T follicular helper cell (primary cell): ENCODE measurements around the gene ACTC1.
"Not testable (repeated sequence)": the region's sequence is repeated elsewhere in the genome, so short reads cannot be mapped to it uniquely, and the experiment has no call there.

Experiments
- DNase-seq: peaks from one replicate; pipeline ENCODE4 v3.0.0-alpha.2; 2020; ENCODE audit warnings: low read depth
- total RNA-seq, 2 experiments: gene quantifications; one replicate each; lab custom pipeline; 2026; lab: John Stamatoyannopoulos, UW

Gene ACTC1
- 0 to 0.06 reads per million in 2 experiments for total RNA-seq

DNA sequence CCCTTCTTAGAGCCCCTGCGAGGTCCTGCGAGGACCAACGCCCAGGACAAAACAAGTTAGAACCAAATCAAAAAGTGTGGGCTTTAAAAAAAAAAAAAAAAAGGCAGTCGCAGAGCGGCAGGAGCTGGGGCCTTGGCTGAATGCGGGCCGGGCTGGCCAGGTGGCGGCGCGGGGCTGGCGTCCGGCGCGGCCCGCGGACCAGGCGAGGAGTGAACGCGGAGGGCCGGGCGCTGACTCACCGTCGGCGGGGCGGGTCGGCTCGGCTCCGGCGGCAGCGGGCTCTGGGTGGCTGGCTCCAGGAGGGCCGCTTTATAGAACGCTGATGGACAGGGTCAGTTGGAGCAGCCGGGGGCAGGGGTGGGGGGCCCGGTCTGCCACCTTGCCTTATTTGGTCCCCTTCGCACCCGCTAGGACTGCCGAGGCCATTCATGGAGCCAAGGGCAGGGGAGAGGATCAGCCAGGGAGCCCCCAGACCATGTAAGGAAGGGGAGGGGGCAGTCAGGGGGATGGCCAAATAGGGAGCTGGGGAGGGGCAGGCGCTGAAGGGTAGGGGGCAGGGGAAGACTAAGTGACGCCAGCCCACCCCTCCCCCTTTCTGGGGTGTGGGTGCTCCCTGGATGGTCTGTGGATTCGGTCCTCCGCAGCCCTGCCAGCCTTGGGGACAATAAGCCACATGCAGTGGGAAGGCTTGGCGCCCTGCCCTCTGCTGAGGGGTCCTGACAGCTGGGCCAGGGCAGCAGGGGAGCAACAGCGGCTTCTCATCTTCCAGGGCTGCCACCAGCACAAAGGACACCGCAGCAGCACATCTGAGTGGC is at the start of gene ACTC1:
ACTC1 (minus strand) TSS at position 283 of the 815 bp plus-strand sequence. CDS start 741 bp downstream, outside the sequence.
- no peak for DNase-seq

DNA sequence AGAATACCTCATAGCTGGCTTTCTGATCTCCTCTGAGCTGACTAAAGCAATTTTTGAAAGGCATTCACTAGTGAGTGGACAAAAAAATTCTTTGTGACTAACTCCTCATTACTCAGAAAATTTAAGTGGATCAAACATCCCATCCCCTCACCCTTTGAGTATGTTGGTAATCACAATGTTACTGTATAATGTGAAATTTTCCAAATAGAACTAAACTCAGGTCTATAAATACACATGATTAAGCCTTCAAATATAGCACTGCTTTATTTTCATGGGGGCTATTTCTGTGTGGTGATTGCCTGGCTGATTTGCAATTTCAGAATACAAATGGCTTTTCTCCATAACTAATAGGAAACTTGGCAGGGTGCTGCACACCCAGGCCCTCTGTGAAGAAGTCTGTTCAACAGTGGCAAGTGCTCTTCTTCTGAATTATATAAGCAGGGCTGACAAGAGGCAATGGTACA is 45.9 kb upstream of the ACTC1 start:
- no peak for DNase-seq

DNA sequence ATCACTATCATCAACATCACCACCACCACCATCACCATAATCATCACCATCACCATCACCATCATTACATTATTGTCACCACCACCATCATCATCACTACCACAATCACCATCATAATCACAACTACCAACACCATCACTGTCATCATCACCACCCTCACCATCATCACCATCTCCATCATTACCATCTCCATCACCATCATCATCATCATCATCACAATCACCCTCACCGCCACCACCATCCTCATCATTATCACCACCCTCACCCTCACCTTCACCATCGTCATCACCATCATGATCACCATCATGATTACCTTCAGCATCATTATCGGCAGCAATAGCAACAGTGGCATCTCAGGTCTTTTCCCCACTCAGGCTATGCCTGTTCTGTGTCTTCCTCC is 42.9 kb upstream of the ACTC1 start:
- no peak for DNase-seq

DNA sequence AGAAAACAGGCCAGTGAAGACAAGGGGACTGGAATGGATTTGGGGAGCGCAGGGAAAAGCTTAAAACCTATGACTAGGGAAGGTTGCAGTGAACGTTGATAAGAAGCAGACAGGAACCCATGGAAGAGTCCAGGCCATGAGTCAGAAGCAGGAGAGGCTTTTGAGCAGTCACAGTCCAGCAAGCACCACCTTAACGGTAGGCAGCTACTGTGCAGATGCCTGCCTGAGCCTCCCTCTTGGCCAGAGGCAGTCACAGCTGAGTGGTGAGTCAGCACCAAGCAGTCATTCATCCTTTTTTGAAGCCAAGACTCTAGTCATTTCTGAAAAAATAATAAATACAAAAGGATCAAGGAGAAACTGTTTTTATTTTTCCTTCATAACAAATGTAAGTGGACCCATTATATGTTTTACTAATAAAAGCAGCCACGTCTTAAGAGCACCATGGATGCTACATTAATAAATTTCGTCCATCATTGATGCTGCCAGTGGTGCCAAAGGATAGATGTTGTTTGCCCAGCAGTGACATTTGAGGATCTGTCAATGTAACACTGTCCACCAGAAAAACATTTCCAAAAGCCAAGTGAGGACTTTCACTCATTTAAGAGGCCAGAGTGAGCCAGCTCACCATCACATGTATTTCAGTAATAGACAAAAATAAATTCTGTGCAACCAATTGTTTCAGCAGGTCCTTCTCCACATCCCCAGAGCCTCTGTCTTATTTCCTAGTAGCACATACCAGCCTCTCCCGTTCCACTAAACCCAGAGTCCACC is 42.1 kb upstream of the ACTC1 start:
- DNase-seq, result no peak

DNA sequence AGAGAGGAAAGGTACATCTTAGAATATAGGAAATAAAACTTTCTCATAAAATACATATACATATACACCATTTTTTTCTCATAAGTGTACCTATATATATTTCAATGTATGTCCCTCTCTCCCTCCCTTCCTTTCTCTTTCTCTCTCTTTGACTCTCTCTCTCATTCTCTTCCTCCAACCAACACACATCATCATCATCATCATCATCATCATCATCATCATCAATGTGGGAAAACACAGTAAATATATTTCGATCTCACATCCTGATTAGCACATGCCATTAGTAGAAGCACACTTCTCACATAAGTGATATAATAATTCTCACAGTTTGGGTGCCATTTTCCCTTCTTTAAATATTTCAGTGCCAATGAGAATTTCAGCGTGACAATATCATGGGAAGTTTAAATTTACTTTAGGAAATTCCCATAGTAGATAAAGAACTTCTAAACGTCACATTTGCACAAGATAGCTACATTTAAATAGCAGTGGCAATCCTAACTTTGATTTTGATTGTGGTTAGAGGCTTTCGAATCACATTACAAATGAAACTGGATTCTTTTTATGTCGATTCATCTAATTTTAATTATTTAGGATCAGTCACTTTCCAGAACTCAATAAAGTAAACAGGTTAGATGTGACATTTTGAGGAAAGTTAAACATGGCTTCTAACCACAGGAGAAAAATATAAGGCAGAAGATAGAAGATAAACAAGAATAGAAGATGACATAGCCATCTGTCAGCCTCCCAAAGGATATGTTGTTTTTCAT is 33.0 kb upstream of the ACTC1 start:
- no peak for DNase-seq

DNA sequence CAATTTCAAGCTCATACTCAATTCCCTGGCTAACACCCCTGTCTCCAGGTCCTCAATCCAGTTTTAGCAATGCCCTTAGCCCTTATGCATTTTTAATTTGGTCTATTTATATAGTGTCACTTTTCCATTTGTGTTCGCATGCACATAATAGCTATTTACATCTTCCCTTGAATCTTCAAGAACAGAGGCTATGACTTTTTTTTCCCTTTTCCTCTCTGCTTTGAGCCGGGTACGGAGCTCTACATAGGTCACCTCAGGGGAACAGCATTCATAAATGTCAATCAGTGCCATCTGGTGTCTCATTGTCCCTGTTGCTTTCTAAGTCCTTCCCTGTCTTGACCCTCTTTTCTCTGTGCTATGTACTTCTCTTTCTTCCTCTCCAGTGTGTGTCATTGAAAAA is 26.5 kb upstream of the ACTC1 start:
- no peak for DNase-seq

DNA sequence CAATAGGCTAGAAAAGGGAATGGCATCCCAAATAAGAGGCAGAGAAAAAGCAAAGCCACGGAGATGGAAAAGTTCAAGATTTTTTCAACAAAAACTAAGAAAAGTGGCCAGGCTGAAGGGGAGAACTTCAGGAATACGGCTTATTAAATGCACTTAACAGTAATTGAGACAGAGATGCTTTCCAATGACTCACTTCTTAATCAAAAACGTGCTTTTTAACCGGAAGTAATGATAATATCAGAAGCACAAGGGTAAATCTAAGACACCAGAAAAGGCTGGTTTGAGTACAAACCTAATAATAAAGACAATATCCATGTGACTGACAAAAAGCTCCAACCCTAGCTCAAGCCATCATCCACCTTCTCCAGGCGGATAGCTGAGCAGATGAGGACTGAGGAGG is 24.8 kb upstream of the ACTC1 start:
- DNase-seq, result no peak

DNA sequence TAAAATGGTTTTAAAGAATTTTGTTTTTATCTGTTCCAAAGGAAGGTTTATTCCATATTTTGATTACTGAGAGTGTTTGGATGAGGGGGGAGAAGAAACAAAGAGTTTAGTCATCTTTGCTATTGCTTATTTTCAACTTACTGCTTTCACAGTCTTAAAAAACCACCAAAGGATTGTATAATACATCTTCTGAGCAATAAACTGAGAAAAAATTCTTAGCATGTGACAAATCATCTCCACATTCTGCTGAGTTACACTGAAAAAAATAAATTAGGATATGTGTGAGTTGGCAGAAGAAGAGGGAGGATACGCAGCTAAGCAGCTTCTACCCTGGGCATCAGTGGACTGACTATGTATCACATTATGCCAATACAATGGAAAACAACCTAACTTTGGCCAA is 23.2 kb upstream of the ACTC1 start:
- DNase-seq, result no peak

DNA sequence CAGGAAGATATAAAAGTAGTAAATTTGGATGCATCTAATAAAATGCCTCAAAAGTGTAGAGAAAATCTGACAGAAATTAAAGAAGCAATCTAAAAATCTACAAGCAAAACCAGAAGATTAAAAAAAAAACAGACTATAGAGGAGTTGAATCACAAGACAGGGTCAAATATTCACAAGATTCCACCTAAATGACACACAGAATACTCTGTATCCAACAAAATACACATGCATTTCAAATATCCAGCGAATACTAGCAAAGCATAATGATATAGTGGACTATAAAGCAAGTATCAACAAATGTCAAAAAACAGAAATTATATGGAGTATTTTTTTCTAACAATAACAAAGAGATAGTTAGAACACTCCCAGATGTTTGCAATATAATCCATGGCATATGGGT is 20.5 kb upstream of the ACTC1 start:
- DNase-seq, result no peak

DNA sequence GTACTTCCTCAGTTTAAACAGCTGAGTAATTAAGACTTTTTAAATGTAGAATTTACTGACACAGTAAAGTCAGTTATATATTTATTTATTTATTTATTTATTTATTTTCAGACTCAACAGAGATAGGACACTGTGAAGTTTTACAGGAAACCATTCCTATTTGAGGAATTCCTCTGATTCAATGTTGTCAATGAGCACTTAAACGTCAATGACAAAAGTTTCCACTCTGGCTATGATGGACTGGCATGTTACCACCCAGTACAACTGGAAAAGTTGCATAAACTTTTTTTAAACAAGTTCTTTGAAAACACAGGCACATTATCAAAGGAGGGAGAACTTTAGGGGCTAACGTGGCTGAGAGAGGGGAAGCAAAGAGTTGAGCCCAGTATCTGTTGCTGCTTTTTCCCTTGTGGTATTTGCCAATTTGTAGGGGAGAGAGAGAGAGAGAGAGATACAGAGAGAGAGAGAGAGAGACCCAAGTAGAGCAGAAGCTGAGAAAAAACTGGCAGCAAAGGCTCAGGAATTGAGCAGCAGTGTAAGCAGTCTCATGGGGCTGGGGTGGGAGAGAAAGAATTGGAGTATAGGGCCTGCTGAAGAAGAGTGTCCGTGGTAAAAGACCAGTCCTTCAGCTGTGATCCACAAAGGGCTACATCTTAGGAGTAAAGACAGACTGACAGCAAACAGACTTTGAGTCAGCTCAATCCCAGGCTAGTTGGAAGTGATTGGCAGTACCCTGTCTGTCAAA is 18.3 kb upstream of the ACTC1 start:
- no peak for DNase-seq

DNA sequence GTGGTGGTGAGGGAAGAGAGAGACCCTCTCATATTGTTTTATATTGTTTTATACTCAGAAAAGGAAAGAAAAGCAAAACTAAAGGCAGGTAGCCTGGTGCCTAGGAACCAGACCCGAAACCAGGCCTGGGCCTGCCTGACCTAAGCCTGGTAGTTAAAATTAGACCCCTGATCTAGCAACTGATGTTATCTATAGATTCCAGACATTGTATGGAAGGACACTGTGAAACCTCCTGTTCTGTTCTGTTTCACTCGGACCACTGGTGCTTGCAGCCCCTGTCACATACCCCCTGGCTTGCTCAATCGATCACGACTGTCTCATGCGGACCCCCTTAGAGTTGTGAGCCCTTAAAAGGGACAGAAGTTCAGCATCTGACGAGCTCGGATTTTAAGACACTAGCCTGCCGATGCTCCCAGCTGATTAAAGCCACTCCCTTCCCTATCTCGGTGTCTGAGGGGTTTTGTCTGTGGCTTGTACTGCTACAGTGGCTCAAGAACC is 17.6 kb upstream of the ACTC1 start:
- DNase-seq, result not testable (repeated sequence)

DNA sequence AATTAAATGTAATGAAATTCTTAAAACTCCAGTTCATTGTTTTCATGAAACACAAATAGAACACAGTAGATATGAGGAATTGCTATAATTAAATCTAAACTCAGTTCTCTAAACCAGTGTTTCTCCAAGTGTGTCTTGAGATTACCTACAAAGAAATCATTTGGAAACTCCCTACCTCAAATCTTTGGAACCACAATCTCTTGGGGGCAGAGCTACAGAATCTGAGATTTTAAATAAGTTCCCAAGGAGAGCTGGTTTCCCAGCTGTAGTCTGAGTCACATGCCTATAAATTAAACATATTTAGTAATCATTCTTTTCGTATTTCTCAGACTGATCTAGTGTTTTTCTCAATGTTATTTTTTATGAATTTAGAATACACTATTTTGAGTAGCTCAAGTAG is 17.0 kb upstream of the ACTC1 start:
- no peak for DNase-seq

DNA sequence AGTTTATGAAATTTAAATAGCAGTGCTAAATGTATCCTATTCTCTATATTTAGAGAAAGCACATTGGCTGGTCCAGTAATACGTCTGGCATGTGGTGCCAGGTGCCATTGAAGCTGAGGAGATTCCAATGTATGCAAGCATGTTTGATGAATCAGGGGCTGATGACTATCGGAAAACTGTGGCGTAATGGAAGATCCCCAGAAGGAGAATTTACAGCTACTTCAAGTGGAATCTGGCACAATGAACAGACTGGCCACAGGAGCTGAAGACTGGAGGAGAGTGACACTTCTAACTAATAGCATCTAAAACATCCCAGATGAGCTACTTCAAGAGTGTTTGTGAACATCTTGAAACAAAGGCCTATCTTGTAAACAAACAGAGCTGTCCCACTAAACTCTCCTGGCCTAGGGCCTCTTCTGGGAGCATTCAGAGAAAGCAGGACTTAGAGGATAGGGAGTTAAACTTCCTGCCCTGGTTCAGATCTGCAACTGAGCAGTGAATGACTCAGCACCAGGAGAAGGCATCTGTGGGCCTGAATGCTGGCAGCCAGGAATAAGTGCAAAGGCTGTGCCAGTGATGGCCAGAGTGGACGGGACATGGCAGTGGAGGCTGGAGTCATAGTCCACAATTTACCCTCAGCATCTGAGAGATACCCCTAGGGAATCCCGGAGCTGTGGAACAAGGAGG is 15.2 kb upstream of the ACTC1 start:
- DNase-seq, result no peak

DNA sequence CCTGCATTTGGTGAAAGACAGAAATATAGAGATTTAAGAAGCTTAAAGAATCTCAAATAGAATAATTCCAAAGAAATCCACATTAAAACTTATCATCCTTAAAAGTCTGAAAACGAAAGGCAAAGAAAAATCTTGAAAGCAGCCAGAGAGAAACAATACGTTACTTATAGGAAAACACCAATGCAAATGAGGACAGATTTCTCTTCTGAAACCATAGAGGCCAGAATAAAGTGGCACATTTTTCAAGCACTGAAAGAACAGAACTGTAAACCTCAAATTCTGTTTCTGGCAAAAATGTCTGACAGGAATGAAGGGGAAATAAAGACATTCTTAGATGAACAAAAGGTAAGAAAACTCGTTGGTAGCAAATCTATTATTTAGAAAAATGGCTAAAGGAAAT is 13.8 kb upstream of the ACTC1 start:
- DNase-seq, result no peak

DNA sequence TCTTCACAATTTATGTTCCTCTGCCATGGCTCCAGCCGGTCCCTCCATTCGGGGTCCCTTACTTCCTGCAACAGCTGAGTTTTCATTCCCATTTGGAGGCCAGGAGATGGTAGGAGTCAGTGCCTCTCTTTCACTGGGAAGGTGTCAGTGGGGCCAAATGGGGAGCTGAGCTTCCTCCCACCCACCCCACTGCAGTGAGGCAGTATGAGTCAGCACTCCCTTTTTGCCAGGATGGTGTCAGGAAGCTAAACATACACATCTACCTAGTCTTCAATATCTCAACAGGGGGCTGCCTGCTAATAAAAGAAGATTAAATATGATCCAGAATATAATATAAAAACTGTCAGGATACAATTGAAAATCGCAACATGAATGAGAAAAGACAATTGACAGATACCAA is 12.7 kb upstream of the ACTC1 start:
- no peak for DNase-seq

DNA sequence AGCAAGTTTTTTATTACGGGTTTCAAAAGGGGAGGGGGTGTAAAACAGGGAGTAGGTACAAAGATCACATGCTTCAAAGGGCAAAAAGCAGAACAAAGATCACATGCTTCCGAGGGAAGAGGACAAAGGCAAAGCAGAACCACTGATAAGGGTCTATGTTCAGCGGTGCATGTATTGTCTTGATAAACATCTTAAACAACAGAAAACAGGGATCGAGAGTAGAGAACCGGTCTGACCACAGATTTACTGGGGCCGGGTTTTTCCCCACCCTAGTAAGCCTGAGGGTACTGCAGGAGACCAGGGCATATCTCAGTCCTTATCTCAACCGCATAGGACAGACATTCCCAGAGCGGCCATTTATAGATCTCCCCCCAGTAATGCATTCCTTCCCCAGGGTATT is 11.9 kb upstream of the ACTC1 start:
- DNase-seq, result not testable (repeated sequence)

DNA sequence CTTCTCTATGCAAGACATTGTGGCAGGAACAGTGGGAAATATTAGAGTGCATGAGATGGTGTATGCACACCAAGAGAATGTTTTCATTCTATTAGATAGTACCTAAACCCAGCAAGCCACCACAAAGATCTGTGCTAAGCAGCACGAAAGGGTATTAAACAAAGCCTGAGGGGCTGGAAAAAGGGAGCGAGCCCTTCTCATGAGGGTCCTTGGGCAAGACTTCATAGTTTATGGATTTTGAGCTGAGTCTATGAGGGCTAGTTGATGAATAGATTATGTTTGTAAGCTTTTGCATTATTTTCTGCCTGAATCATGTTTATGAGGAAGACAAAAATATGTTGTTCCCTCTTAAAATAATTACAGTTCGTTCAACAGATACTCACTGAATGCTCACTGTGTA is 9.4 kb upstream of the ACTC1 start:
- no peak for DNase-seq

DNA sequence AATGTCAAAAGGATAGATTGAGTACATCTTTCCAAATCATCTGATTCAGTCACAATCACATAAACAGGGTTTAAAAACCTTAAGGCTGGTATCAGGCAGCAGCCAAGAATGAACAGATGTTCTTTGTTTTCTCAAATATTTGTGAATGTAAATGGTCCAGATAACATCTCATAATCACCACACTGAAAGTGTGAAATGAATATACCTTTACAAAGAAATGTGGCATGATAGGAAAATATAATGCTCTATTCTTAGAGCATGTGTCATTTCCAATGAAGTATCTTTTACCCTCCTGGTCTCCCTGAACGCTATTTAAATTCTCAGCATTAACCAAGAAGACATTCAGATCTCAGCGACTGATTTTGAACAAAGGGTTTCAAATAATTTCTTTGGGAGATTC is 8.8 kb upstream of the ACTC1 start:
- DNase-seq, result no peak

DNA sequence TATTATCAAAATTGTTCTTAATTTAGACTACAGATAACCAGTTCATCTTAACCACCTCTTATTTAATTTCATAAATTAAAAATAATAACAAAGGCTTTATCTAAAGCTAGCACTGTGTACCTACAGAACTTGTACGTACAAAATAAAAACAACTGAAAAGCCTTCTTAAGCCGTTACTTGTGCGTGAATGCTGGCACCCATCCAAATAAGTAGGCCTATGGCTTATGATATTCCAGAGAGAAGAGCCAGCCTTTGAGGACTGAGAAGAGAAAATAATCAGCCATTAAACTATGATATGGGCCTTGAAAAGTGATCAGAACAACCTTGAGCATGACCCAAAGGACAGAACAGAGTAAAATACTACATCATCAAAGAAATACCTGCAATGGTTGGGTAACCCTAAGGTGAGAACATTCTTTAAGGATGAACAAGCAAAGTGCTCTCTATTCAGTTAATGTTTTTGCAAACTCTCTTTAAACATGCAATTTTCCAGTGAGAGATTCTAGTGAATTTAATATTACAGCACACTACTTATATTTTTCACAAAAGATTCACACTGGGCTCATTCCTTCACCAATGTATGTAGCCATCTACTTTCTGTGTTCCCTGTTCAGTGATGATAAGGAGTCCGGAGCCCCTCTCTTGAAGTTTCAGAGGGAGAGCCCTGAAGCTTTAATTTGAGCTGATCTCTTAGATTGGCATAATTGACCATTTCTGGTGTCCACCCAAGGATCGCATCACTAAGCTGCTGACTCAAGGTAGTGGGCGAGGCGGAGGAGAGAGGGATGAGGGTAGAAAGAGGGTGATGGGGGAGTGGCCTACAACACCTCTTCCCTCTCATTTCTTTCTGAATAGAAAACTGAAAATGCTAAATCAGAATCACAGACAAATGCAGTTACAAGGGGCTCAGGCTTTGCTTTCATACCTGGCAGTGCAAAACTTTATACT is 7.7 kb upstream of the ACTC1 start:
- DNase-seq, result no peak

DNA sequence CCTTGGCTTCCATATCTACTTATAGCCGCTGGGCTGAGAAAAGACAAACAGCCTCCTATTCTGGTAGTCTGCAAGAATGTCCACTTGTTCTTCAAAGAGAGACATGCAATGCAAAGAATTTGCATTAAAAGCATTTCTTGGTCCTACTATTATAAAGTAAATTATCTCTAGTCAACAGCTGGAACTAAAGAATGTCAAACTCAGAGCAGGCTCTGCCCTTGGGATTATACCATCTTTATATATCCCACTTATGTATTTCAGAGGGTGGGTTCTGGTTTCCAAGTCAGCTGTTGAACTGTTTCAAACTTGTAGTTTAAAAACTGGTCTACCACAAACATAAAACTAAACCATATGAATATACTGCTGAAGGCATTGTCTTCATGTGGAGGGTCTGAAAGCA is 7.0 kb upstream of the ACTC1 start:
- no peak for DNase-seq
